ENCODE measurements around the gene FAM20C. TPM values are rescaled to one million over a fixed set of nuclear protein-coding genes. Genes with fewer than 3 reads are reported as not detected.

The FAM20C gene
- total and polyA plus RNA-seq, 7 experiments from 2014 or later = 0.22 to 27.0 (median 4.6) TPM; not detected in 2

DNA sequence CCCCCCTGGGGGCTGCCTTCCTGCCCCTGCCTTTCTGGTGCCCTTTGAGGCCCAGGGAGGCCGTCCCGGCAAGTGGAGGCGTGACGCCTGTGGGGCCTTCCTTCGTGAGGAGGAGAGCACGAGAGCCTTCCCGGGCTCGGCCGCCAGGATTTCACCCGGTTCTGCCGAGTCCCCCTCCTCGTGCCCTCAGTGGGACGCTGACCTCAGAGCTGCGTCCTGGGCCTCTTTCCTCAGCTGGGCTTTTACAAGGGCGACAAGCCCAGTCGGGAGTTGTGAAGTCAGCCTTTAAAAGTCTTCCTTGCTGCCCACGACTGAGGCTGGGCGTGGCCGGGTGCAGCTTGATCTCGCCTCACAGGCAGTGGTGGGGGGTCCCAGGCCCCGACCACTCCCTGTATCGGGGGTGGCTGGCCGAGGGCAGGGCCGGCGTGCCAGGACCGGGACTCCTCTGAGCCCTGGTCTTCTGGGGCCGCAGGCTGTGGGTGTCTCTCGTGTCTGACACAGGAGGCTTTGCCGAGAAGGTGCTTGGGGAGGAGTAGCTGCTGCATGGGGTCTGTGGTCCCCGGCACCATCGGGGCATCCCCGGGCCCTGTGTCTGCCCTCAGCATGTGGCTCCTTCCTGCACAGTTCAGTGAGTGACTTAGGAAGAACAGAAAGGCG is 41.8 kb downstream of the FAM20C start:
- Mint-ChIP-seq H3K36me3 (no peaks in the 10 kb centered on the region), H3K9me3 (no peaks in the 10 kb centered on the region), H3K27ac (no peak overlapping the region), H3K4me1 (no peaks in the 10 kb centered on the region), H3K4me3 (no peak overlapping the region), H3K27me3 (peaks cover 0 to 15% (median 0%) of the 10 kb centered on the region in 5 donors)
- Histone ChIP-seq H3K9me3 (ENCODE audit: control insufficient read depth in 2 of 3, low read length in 3 of 3) (no peaks in the 10 kb centered on the region), H3K4me1 (ENCODE audit: control insufficient read depth in 2 of 2, insufficient read depth in 2 of 2, low read length in 2 of 2) (no peaks in the 10 kb centered on the region), H3K36me3 (ENCODE audit: control insufficient read depth in 2 of 3, insufficient read depth in 3 of 3, low read length in 3 of 3) (no peaks in the 10 kb centered on the region), H3K4me3 (ENCODE audit: low read length) (no peak overlapping the region), H3K27me3 (ENCODE audit: control insufficient read depth in 2 of 2, insufficient read depth in 2 of 2, low read length in 2 of 2) (no peaks in the 10 kb centered on the region), H3K27ac (ENCODE audit: low read depth, low read length) (no peak overlapping the region)
- POLR2A ChIA-PET = no interaction called here
- ATAC-seq = no peak
- intact Hi-C loops (cut with micrococcal nuclease) = no loop called here
- CTCF ChIA-PET = no interaction called here
- no peak for DNase-seq

DNA sequence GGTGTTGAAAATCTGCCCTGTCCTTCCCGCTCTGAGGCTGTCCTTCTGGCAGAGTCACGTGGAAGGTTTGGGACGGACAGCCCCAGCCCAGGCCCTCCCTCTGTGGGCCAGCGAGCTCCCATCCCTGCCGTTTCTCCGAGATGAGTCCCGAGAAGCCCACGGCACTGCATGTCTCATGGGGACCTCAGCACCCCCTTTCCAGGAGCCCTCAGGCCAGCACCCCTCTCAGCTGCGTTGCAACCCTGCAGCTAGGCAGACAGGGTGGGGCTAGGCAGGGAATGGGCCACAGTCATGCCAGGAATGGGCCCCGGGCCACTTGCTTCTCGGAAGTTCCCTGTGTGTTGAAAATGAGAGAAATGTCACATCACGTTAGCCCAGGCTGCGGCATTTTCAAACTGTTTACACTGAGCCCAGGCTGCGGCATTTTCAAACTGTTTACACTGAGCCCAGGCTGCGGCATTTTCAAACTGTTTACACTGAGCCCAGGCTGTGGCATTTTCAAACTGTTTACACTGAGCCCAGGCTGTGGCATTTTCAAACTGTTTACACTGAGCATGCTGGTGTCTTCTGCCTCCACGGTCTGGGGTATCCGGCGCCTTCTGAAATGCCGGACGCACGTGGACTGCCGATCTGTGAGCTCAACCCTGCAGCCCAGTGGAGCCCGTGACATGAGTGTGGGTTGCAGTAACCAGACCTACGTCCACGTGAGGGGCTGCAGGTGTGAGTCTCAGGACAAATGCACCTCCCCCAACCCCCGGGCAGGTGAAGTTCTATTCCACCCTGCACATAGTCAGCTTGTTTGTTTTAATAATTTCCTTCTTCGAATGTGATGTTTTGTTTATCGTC is 42.6 kb downstream of the FAM20C start:
- H3K27ac Mint-ChIP-seq = no peak overlapping the region

DNA sequence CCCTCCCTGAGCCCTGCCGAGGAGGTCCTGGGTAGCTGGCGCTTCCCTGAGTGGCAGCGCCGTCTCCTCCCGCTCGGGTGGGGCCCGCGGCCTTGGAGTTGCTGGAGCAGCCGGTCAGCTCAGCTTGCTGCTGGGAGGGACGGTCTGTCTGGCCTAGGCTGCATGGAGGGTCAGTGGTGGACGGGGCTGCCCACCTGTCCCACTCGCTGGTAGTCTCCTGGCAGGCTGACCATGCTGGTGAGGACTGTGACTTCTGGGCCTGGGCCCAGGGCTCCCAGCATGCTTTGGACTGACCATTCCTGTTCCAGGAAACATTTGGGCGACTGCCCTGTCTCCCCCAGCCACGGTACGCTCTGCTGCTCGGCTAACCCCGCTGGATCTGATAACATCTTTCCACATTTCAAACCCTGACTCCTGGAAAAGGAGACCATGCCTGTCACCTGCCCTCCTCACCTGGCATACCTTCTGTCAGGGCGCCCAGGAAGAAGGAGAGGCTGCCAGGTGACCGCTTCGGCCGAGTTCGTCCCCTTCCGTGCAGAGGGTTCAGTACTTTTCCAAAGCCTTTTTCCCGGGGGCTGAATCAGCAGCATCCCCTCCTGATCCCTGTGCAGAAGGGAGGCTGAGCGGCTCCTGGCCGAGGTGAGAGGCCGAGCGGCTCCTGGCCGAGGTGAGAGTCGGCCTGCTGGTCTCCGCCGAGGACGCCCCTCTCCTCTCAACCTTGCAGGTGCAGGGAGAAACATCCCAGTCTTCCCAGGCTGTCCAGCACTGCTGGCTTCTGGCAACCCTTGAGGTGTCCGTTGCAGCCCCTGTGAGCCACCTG is 43.4 kb downstream of the FAM20C start:
- DNase-seq (no peak), ATAC-seq (no peak)
- H3K9me3 Mint-ChIP-seq = peaks cover 0 to under 1% (median 0%) of the 10 kb centered on the region in 11 donors
- Histone ChIP-seq H3K9me3 (ENCODE audit: control insufficient read depth in 2 of 3, low read length in 3 of 3) (no peaks in the 10 kb centered on the region), H3K27ac (ENCODE audit: low read depth, low read length) (no peak overlapping the region), H3K4me1 (ENCODE audit: control insufficient read depth in 2 of 2, insufficient read depth in 2 of 2, low read length in 2 of 2) (no peaks in the 10 kb centered on the region), H3K36me3 (ENCODE audit: control insufficient read depth in 2 of 3, insufficient read depth in 3 of 3, low read length in 3 of 3) (no peaks in the 10 kb centered on the region), H3K4me3 (ENCODE audit: low read length) (no peak overlapping the region), H3K27me3 (ENCODE audit: control insufficient read depth in 2 of 2, insufficient read depth in 2 of 2, low read length in 2 of 2) (no peaks in the 10 kb centered on the region)
- intact Hi-C loops (cut with micrococcal nuclease) = no loop called here
- no peaks in the 10 kb centered on the region for H3K36me3 Mint-ChIP-seq
- CTCF ChIA-PET = no interaction called here
- no peak overlapping the region for H3K27ac Mint-ChIP-seq
- no peaks in the 10 kb centered on the region for H3K4me1 Mint-ChIP-seq
- peaks cover 0 to 2% (median 0%) of the 10 kb centered on the region in 5 donors for H3K27me3 Mint-ChIP-seq
- H3K4me3 Mint-ChIP-seq = no peak overlapping the region
- POLR2A ChIA-PET = no interaction called here

More for the DNA sequence above, 42.6 kb downstream of the FAM20C start:
- ChIA-PET POLR2A (no interaction called here), CTCF (no interaction called here)
- no peak overlapping the region for H3K4me3 ChIP-seq (ENCODE audit: low read length)
- DNase-seq = no peak
- no peaks in the 10 kb centered on the region for H3K9me3 ChIP-seq (ENCODE audit: control insufficient read depth in 2 of 3, low read length in 3 of 3)
- no peaks in the 10 kb centered on the region for H3K4me1 Mint-ChIP-seq
- no peak overlapping the region for H3K4me3 Mint-ChIP-seq
- peaks cover 0 to 7% (median 0%) of the 10 kb centered on the region in 5 donors for H3K27me3 Mint-ChIP-seq
- no peaks in the 10 kb centered on the region for H3K36me3 Mint-ChIP-seq
- no peaks in the 10 kb centered on the region for H3K36me3 ChIP-seq (ENCODE audit: control insufficient read depth in 2 of 3, insufficient read depth in 3 of 3, low read length in 3 of 3)
- no peaks in the 10 kb centered on the region for H3K9me3 Mint-ChIP-seq
- intact Hi-C loops (cut with micrococcal nuclease) = no loop called here
- no peaks in the 10 kb centered on the region for H3K4me1 ChIP-seq (ENCODE audit: control insufficient read depth in 2 of 2, insufficient read depth in 2 of 2, low read length in 2 of 2)
- H3K27me3 ChIP-seq (ENCODE audit: control insufficient read depth in 2 of 2, insufficient read depth in 2 of 2, low read length in 2 of 2) = no peaks in the 10 kb centered on the region
- no peak overlapping the region for H3K27ac ChIP-seq (ENCODE audit: low read depth, low read length)
- no peak for ATAC-seq

DNA sequence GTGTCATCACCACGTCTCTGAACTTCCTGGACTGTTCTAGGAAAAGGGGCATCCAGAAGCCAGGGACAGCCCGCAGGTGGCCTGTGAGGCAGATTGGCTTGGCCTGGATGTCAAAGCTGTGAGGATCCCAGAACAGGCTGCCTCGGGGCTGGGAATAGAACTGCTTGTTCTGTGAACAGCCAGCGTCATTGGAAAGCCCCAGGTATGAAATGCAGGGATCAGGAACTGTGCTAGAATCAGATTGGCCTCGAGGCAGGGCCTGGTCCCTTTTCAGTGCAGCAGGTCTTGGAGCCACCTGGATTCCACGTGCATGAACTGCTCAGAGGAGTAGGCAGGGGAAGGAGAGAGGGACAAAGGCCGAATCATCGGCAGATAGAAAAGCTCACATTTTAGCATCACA is 44.6 kb downstream of the FAM20C start:
- Mint-ChIP-seq H3K9me3 (peaks cover 0 to 2% (median 0%) of the 10 kb centered on the region in 11 donors), H3K4me1 (no peaks in the 10 kb centered on the region), H3K27me3 (no peaks in the 10 kb centered on the region), H3K4me3 (no peak overlapping the region), H3K36me3 (no peaks in the 10 kb centered on the region), H3K27ac (no peak overlapping the region)
- CTCF ChIA-PET = no interaction called here
- Histone ChIP-seq H3K4me1 (ENCODE audit: control insufficient read depth in 2 of 2, insufficient read depth in 2 of 2, low read length in 2 of 2) (no peaks in the 10 kb centered on the region), H3K4me3 (ENCODE audit: low read length) (no peak overlapping the region), H3K27ac (ENCODE audit: low read depth, low read length) (no peak overlapping the region), H3K36me3 (ENCODE audit: control insufficient read depth in 2 of 3, insufficient read depth in 3 of 3, low read length in 3 of 3) (no peaks in the 10 kb centered on the region), H3K9me3 (ENCODE audit: control insufficient read depth in 2 of 3, low read length in 3 of 3) (no peaks in the 10 kb centered on the region), H3K27me3 (ENCODE audit: control insufficient read depth in 2 of 2, insufficient read depth in 2 of 2, low read length in 2 of 2) (no peaks in the 10 kb centered on the region)
- DNase-seq = no peak
- POLR2A ChIA-PET = no interaction called here
- no peak for ATAC-seq
- intact Hi-C loops (cut with micrococcal nuclease) = no loop called here

DNA sequence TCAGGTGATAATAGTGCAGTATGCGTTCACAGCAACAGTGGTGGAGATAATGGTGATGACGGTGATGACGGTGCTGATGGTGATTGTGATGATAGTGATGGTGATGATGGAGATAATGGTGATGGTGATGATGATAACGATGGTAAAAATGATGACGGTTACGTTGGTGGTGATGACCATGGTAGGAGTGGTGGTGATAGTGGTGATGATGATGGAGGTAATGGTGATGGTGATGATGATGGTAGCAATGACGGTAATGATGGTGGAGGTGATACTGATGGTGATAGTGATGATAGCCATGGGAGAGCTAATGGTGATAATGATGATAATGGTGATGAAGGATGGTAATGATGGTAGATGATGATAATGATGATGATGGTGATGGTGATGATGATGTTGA is 45.0 kb downstream of the FAM20C start:
- Mint-ChIP-seq H3K9me3 (peaks cover 0 to 2% (median 0%) of the 10 kb centered on the region in 11 donors), H3K4me1 (no peaks in the 10 kb centered on the region), H3K27me3 (no peaks in the 10 kb centered on the region), H3K27ac (no peak overlapping the region), H3K4me3 (no peak overlapping the region), H3K36me3 (no peaks in the 10 kb centered on the region)
- intact Hi-C loops (cut with micrococcal nuclease) = no loop called here
- POLR2A ChIA-PET = no interaction called here
- Histone ChIP-seq H3K9me3 (ENCODE audit: control insufficient read depth in 2 of 3, low read length in 3 of 3) (no peaks in the 10 kb centered on the region), H3K4me3 (ENCODE audit: low read length) (no peak overlapping the region), H3K27me3 (ENCODE audit: control insufficient read depth in 2 of 2, insufficient read depth in 2 of 2, low read length in 2 of 2) (no peaks in the 10 kb centered on the region), H3K4me1 (ENCODE audit: control insufficient read depth in 2 of 2, insufficient read depth in 2 of 2, low read length in 2 of 2) (no peaks in the 10 kb centered on the region), H3K36me3 (ENCODE audit: control insufficient read depth in 2 of 3, insufficient read depth in 3 of 3, low read length in 3 of 3) (no peaks in the 10 kb centered on the region), H3K27ac (ENCODE audit: low read depth, low read length) (no peak overlapping the region)
- ATAC-seq = no peak
- DNase-seq = no peak
- CTCF ChIA-PET = no interaction called here

DNA sequence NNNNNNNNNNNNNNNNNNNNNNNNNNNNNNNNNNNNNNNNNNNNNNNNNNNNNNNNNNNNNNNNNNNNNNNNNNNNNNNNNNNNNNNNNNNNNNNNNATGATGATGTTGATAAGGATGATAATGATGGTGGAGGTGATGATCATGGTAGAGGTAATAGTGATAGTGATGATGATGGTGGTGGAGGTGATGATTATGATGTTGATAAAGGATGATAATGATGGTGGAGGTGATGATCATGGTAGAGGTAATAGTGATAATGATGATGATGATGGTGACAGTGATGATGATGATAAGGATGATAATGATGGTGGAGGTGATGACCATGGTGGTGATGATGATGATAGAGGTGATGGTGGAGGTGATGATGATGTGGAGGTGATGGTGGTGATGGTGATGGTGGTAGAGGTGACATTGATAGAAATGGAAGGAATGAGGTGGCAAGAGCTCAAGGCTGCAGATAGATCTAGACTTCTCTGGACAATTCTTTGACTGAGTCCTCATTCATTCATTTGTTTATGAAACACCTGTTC is 47.8 kb downstream of the FAM20C start:
- Mint-ChIP-seq H3K4me1 (no peaks in the 10 kb centered on the region), H3K36me3 (no peaks in the 10 kb centered on the region), H3K4me3 (no peak overlapping the region), H3K27me3 (no peaks in the 10 kb centered on the region), H3K27ac (no peak overlapping the region), H3K9me3 (peaks cover 0 to 2% (median 0%) of the 10 kb centered on the region in 11 donors)
- ChIA-PET POLR2A (no interaction called here), CTCF (no interaction called here)
- Histone ChIP-seq H3K36me3 (ENCODE audit: control insufficient read depth in 2 of 3, insufficient read depth in 3 of 3, low read length in 3 of 3) (no peaks in the 10 kb centered on the region), H3K9me3 (ENCODE audit: control insufficient read depth in 2 of 3, low read length in 3 of 3) (no peaks in the 10 kb centered on the region), H3K27me3 (ENCODE audit: control insufficient read depth in 2 of 2, insufficient read depth in 2 of 2, low read length in 2 of 2) (no peaks in the 10 kb centered on the region), H3K4me3 (ENCODE audit: low read length) (no peak overlapping the region), H3K27ac (ENCODE audit: low read depth, low read length) (no peak overlapping the region), H3K4me1 (ENCODE audit: control insufficient read depth in 2 of 2, insufficient read depth in 2 of 2, low read length in 2 of 2) (no peaks in the 10 kb centered on the region)
- intact Hi-C loops (cut with micrococcal nuclease) = no loop called here
- DNase-seq = no peak
- ATAC-seq = no peak
